ENCODE results near the gene GCN1.

- TF ChIP-seq POLR2A (IDR thresholded peaks at IDR 0.05) (no peak), CTCF (IDR thresholded peaks at IDR 0.05) (no peak), POLR2AphosphoS5 (IDR thresholded peaks at IDR 0.05) (no peak)
Measured at GRCh38 chr12:120183211-120183631, 11.3 kb downstream of the GCN1 start.

Measured in prostate gland (tissue), 2 donors.